ENCODE data around the gene DHDH. TPM values are rescaled to one million over a fixed set of nuclear protein-coding genes. Genes with fewer than 3 reads are reported as not detected.

The DHDH gene
- total and polyA plus RNA-seq, 2 of the 13 experiments (the other 11 are each of a cell fraction or from before 2014, with no cell fraction given), result 0.13 to 0.91 TPM

DNA sequence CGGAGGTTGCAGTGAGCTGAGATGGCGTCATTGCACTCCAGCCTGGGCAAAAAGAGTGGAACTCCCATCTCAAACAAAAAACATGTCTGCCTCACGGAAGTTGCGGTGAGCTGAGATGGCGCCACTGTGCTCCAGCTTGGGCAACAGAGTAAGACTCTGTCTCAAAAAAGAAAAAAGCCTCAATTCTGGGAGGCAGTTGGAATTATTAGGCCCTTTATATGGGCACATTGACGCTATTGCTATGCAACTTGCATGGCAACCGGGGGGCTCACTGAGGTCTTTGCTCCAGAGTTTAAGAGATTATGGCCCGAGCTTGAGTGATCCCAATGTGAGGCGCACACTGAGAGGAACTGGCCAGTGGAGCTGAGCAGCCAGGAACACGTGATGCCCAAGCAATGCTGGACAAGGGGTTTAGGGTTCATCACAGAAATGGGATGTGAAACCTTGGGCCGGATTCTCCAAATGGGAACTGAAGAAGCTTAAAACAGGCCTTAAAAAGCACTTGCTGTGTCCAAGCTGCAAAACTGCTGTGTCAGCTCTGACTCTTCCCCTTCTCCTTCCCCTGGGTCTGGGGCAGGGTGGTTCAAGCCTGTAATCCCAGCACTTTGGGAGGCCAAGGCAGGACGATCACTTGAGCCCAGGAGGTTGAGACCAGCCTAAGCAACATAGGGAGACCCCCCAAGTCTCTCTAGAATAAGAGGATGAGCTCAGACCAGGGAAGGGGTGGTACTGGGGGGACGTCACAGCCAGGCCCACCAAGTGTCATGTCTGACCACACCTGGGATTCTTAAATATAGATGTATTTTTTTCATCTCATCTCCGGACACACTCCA, 34.1 kb downstream of the DHDH start (continued):
- TF ChIP-seq, protein P1, sequence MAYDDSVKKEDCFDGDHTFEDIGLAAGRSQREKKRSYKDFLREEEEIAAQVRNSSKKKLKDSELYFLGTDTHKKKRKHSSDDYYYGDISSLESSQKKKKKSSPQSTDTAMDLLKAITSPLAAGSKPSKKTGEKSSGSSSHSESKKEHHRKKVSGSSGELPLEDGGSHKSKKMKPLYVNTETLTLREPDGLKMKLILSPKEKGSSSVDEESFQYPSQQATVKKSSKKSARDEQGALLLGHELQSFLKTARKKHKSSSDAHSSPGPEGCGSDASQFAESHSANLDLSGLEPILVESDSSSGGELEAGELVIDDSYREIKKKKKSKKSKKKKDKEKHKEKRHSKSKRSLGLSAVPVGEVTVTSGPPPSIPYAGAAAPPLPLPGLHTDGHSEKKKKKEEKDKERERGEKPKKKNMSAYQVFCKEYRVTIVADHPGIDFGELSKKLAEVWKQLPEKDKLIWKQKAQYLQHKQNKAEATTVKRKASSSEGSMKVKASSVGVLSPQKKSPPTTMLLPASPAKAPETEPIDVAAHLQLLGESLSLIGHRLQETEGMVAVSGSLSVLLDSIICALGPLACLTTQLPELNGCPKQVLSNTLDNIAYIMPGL (CRISPR knock-in tag; IDR thresholded peaks at IDR 0.05; ENCODE audit: borderline replicate concordance in 1 of 2, low read depth in 1 of 2), result peak in 1 of 2 experiments; percentile 20; a peak in 1 of 4 replicates
- TF ChIP-seq IKZF4 (CRISPR knock-in tag; IDR thresholded peaks at IDR 0.05; ENCODE audit: borderline replicate concordance, low read depth, not compliant biosample characterization), result no peak
- TF ChIP-seq ZNF468 (CRISPR knock-in tag; IDR thresholded peaks at IDR 0.05), result no peak
- peak; percentile 12; the same call in 1 of the 2 replicates for TF ChIP-seq RXRA (CRISPR knock-in tag; IDR thresholded peaks at IDR 0.05)
- TF ChIP-seq, protein P2, sequence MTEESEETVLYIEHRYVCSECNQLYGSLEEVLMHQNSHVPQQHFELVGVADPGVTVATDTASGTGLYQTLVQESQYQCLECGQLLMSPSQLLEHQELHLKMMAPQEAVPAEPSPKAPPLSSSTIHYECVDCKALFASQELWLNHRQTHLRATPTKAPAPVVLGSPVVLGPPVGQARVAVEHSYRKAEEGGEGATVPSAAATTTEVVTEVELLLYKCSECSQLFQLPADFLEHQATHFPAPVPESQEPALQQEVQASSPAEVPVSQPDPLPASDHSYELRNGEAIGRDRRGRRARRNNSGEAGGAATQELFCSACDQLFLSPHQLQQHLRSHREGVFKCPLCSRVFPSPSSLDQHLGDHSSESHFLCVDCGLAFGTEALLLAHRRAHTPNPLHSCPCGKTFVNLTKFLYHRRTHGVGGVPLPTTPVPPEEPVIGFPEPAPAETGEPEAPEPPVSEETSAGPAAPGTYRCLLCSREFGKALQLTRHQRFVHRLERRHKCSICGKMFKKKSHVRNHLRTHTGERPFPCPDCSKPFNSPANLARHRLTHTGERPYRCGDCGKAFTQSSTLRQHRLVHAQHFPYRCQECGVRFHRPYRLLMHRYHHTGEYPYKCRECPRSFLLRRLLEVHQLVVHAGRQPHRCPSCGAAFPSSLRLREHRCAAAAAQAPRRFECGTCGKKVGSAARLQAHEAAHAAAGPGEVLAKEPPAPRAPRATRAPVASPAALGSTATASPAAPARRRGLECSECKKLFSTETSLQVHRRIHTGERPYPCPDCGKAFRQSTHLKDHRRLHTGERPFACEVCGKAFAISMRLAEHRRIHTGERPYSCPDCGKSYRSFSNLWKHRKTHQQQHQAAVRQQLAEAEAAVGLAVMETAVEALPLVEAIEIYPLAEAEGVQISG (CRISPR knock-in tag; IDR thresholded peaks at IDR 0.05), result peak; percentile 64
- TF ChIP-seq ZNF260 (CRISPR knock-in tag; IDR thresholded peaks at IDR 0.05; ENCODE audit: borderline replicate concordance, low read depth), result no peak
- no peak for TF ChIP-seq GPN1 (CRISPR knock-in tag; IDR thresholded peaks at IDR 0.05; ENCODE audit: borderline replicate concordance)
- 0 out of 2 replicates have a peak, but pooled peaks have one; percentile 39 for TF ChIP-seq ZNF274 (CRISPR knock-in tag; IDR thresholded peaks at IDR 0.05)
- no peak for TF ChIP-seq ZBTB21 (CRISPR knock-in tag; IDR thresholded peaks at IDR 0.05)
- peak; percentile 93 for TF ChIP-seq AGO2 (optimal IDR thresholded peaks at IDR 0.05; ENCODE audit: low read depth, low read length)
- TF ChIP-seq PHF21A (CRISPR knock-in tag; IDR thresholded peaks at IDR 0.05), result no peak; the same call in 1 of the 2 replicates
- TF ChIP-seq, protein P3, sequence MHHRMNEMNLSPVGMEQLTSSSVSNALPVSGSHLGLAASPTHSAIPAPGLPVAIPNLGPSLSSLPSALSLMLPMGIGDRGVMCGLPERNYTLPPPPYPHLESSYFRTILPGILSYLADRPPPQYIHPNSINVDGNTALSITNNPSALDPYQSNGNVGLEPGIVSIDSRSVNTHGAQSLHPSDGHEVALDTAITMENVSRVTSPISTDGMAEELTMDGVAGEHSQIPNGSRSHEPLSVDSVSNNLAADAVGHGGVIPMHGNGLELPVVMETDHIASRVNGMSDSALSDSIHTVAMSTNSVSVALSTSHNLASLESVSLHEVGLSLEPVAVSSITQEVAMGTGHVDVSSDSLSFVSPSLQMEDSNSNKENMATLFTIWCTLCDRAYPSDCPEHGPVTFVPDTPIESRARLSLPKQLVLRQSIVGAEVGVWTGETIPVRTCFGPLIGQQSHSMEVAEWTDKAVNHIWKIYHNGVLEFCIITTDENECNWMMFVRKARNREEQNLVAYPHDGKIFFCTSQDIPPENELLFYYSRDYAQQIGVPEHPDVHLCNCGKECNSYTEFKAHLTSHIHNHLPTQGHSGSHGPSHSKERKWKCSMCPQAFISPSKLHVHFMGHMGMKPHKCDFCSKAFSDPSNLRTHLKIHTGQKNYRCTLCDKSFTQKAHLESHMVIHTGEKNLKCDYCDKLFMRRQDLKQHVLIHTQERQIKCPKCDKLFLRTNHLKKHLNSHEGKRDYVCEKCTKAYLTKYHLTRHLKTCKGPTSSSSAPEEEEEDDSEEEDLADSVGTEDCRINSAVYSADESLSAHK (CRISPR knock-in tag; IDR thresholded peaks at IDR 0.05; ENCODE audit: borderline replicate concordance), result no peak
- TF ChIP-seq, protein P4, sequence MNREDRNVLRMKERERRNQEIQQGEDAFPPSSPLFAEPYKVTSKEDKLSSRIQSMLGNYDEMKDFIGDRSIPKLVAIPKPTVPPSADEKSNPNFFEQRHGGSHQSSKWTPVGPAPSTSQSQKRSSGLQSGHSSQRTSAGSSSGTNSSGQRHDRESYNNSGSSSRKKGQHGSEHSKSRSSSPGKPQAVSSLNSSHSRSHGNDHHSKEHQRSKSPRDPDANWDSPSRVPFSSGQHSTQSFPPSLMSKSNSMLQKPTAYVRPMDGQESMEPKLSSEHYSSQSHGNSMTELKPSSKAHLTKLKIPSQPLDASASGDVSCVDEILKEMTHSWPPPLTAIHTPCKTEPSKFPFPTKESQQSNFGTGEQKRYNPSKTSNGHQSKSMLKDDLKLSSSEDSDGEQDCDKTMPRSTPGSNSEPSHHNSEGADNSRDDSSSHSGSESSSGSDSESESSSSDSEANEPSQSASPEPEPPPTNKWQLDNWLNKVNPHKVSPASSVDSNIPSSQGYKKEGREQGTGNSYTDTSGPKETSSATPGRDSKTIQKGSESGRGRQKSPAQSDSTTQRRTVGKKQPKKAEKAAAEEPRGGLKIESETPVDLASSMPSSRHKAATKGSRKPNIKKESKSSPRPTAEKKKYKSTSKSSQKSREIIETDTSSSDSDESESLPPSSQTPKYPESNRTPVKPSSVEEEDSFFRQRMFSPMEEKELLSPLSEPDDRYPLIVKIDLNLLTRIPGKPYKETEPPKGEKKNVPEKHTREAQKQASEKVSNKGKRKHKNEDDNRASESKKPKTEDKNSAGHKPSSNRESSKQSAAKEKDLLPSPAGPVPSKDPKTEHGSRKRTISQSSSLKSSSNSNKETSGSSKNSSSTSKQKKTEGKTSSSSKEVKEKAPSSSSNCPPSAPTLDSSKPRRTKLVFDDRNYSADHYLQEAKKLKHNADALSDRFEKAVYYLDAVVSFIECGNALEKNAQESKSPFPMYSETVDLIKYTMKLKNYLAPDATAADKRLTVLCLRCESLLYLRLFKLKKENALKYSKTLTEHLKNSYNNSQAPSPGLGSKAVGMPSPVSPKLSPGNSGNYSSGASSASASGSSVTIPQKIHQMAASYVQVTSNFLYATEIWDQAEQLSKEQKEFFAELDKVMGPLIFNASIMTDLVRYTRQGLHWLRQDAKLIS (CRISPR knock-in tag; IDR thresholded peaks at IDR 0.05), result no peak; the same call in 1 of the 2 replicates
- TF ChIP-seq, protein P5, sequence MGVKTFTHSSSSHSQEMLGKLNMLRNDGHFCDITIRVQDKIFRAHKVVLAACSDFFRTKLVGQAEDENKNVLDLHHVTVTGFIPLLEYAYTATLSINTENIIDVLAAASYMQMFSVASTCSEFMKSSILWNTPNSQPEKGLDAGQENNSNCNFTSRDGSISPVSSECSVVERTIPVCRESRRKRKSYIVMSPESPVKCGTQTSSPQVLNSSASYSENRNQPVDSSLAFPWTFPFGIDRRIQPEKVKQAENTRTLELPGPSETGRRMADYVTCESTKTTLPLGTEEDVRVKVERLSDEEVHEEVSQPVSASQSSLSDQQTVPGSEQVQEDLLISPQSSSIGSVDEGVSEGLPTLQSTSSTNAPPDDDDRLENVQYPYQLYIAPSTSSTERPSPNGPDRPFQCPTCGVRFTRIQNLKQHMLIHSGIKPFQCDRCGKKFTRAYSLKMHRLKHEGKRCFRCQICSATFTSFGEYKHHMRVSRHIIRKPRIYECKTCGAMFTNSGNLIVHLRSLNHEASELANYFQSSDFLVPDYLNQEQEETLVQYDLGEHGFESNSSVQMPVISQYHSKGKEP (CRISPR knock-in tag; IDR thresholded peaks at IDR 0.05), result no peak
